ENCODE results near the gene ENAM.

The ENAM gene

DNA sequence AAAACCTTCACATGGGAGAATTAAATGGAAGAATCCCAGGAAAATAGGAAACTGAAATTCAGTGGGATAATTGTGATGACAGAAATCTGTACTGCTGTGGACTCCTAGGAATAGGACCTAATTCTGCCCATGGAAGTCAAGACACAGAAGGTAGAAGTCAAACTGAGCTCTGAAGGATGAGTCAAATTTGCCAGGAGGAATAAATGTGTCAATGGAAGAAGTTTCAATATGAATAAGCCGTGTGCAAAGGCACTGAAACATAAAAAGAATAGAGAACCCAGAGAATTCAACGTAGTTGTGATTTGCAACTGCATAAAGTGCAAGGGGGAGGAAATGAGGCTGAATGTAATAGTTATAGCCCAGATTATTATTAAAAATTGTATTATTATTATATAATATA is 11.6 kb downstream of the ENAM start:
- TF ChIP-seq, protein P1, sequence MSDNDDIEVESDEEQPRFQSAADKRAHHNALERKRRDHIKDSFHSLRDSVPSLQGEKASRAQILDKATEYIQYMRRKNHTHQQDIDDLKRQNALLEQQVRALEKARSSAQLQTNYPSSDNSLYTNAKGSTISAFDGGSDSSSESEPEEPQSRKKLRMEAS (IDR thresholded peaks at IDR 0.05) = no peak
- TF ChIP-seq CEBPB (IDR thresholded peaks at IDR 0.05) = no peak
- TF ChIP-seq EP300 (IDR thresholded peaks at IDR 0.05; ENCODE audit: borderline replicate concordance) = no peak
- TF ChIP-seq, protein P2, sequence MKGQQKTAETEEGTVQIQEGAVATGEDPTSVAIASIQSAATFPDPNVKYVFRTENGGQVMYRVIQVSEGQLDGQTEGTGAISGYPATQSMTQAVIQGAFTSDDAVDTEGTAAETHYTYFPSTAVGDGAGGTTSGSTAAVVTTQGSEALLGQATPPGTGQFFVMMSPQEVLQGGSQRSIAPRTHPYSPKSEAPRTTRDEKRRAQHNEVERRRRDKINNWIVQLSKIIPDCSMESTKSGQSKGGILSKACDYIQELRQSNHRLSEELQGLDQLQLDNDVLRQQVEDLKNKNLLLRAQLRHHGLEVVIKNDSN (IDR thresholded peaks at IDR 0.05) = no peak
- no peak for TF ChIP-seq CREB1 (IDR thresholded peaks at IDR 0.05; ENCODE audit: low read depth)
- TF ChIP-seq NFIC (IDR thresholded peaks at IDR 0.05) = no peak
- TF ChIP-seq FOXM1 (IDR thresholded peaks at IDR 0.05; ENCODE audit: borderline replicate concordance, low read depth) = no peak
- no peak for TF ChIP-seq TAF1 (IDR thresholded peaks at IDR 0.05; ENCODE audit: low read depth)
- TF ChIP-seq, protein P3, sequence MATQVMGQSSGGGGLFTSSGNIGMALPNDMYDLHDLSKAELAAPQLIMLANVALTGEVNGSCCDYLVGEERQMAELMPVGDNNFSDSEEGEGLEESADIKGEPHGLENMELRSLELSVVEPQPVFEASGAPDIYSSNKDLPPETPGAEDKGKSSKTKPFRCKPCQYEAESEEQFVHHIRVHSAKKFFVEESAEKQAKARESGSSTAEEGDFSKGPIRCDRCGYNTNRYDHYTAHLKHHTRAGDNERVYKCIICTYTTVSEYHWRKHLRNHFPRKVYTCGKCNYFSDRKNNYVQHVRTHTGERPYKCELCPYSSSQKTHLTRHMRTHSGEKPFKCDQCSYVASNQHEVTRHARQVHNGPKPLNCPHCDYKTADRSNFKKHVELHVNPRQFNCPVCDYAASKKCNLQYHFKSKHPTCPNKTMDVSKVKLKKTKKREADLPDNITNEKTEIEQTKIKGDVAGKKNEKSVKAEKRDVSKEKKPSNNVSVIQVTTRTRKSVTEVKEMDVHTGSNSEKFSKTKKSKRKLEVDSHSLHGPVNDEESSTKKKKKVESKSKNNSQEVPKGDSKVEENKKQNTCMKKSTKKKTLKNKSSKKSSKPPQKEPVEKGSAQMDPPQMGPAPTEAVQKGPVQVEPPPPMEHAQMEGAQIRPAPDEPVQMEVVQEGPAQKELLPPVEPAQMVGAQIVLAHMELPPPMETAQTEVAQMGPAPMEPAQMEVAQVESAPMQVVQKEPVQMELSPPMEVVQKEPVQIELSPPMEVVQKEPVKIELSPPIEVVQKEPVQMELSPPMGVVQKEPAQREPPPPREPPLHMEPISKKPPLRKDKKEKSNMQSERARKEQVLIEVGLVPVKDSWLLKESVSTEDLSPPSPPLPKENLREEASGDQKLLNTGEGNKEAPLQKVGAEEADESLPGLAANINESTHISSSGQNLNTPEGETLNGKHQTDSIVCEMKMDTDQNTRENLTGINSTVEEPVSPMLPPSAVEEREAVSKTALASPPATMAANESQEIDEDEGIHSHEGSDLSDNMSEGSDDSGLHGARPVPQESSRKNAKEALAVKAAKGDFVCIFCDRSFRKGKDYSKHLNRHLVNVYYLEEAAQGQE (IDR thresholded peaks at IDR 0.05; ENCODE audit: low read depth) = no peak
- TF ChIP-seq TEAD4 (IDR thresholded peaks at IDR 0.05) = no peak
- TF ChIP-seq TCF12 (IDR thresholded peaks at IDR 0.05; ENCODE audit: low read depth) = no peak
- no peak for TF ChIP-seq ZBTB7A (IDR thresholded peaks at IDR 0.05; ENCODE audit: low read depth)
- no peak for TF ChIP-seq YY1 (IDR thresholded peaks at IDR 0.05; ENCODE audit: low read depth)
- TF ChIP-seq RAD21 (IDR thresholded peaks at IDR 0.05; ENCODE audit: low read depth) = no peak
- no peak for TF ChIP-seq EGR1 (IDR thresholded peaks at IDR 0.05)

DNA sequence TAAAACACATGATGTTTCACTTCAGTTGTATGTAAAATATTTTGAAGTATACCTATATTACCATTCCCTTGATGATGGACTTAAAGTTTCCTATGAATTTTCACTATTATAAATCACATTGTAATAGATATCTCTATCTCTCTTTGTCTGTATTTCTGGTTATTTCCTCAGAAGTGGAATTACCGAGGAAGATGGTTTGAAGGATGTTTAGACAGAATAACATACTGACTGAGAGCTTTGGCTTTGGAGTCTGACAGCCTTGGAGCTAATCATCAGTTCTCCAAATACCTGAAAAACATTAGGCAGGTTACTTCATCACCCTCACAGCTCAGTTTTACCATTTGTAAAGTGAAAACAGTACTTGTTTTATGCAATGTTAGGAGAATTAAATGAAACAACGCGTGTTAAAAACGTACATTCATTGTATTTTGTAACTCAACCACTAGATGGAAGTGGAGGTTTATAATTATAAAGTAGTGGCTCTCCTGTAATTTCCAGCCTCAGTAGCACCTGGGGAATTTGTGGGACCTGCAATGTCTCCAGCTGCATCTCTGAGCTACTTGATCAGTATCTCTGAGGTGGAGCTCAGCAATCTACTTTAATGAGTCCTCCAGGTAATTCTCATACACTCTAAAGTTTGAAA is 23.4 kb downstream of the ENAM start:
- TF ChIP-seq RAD21 (IDR thresholded peaks at IDR 0.05; ENCODE audit: low read depth) (peak; percentile 67), EP300 (IDR thresholded peaks at IDR 0.05; ENCODE audit: borderline replicate concordance) (no peak), TAF1 (IDR thresholded peaks at IDR 0.05; ENCODE audit: low read depth) (no peak), FOXM1 (IDR thresholded peaks at IDR 0.05; ENCODE audit: borderline replicate concordance, low read depth) (no peak), TCF12 (IDR thresholded peaks at IDR 0.05; ENCODE audit: low read depth) (no peak)

DNA sequence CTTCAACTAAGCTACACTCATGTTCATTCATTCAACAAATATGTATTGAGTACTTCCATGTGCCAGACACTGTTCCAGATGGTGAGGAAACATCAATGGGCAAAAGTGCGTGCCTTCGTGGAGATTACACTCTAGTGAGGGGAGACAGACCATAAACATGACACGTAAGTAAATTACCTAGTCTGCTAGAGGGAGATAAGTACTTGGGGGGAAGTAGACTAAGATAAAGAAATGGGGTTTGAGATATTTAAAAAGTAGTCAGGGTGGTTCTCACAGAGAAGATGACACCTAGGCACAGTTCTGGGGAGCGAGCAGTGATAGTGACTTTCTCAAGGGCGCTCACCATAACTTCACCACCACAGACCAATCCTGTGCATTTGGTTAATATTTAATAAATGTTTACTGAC is 26.1 kb downstream of the ENAM start:
- TF ChIP-seq EP300 (IDR thresholded peaks at IDR 0.05; ENCODE audit: borderline replicate concordance) (no peak), TAF1 (IDR thresholded peaks at IDR 0.05; ENCODE audit: low read depth) (no peak), CEBPB (IDR thresholded peaks at IDR 0.05) (no peak), YY1 (IDR thresholded peaks at IDR 0.05; ENCODE audit: low read depth) (no peak), ZBTB7A (IDR thresholded peaks at IDR 0.05; ENCODE audit: low read depth) (no peak), TCF12 (IDR thresholded peaks at IDR 0.05; ENCODE audit: low read depth) (no peak), FOXM1 (IDR thresholded peaks at IDR 0.05; ENCODE audit: borderline replicate concordance, low read depth) (no peak), NFIC (IDR thresholded peaks at IDR 0.05) (no peak), TEAD4 (IDR thresholded peaks at IDR 0.05) (no peak), CREB1 (IDR thresholded peaks at IDR 0.05; ENCODE audit: low read depth) (no peak), RAD21 (IDR thresholded peaks at IDR 0.05; ENCODE audit: low read depth) (no peak)
- TF ChIP-seq, protein P1 (IDR thresholded peaks at IDR 0.05) = no peak
- TF ChIP-seq, protein P3 (IDR thresholded peaks at IDR 0.05; ENCODE audit: low read depth) = no peak
- TF ChIP-seq, protein P2 (IDR thresholded peaks at IDR 0.05) = no peak

DNA sequence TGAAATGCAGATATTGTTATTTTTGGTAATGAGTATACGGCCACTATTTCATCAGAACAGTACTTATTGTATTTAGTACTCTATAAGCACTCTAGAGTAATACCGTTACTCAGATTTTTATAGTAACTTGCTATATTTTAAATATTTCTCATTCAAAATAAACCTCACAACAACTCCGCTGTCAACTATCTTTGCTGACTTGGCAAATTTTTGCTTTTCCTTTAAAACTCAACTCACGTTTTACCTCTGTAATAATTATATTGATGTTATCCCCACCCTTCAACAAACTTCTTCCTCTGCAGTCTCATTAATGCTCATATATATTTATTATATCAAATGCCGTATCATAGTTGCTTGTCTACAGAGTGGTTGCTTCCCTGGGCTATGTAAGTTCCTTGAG is 28.8 kb downstream of the ENAM start:
- TF ChIP-seq YY1 (IDR thresholded peaks at IDR 0.05; ENCODE audit: low read depth) (no peak), TAF1 (IDR thresholded peaks at IDR 0.05; ENCODE audit: low read depth) (no peak), EP300 (IDR thresholded peaks at IDR 0.05; ENCODE audit: borderline replicate concordance) (no peak), FOXM1 (IDR thresholded peaks at IDR 0.05; ENCODE audit: borderline replicate concordance, low read depth) (no peak), TCF12 (IDR thresholded peaks at IDR 0.05; ENCODE audit: low read depth) (no peak), RAD21 (IDR thresholded peaks at IDR 0.05; ENCODE audit: low read depth) (no peak), TEAD4 (IDR thresholded peaks at IDR 0.05) (no peak), CREB1 (IDR thresholded peaks at IDR 0.05; ENCODE audit: low read depth) (no peak)
- TF ChIP-seq, protein P1 (IDR thresholded peaks at IDR 0.05) = no peak

DNA sequence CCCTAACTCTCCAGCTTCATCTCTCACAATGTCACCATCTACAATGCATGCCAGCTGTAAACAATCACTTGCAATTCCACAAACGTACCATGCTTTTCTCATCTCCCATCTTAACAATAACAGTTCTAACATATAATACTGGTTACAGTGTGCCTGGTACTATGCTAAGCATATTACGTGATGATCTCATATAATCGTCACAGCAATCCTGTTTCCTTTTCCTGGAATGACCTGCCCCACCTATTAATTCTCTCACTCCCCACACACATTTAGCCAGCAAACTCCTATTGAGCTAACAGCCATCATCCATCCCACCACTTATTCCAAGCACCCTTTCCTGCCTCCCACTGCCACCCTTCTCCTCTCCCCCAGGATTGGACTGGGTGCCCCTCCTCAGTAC is 29.9 kb downstream of the ENAM start:
- TF ChIP-seq CREB1 (IDR thresholded peaks at IDR 0.05; ENCODE audit: low read depth) (no peak), YY1 (IDR thresholded peaks at IDR 0.05; ENCODE audit: low read depth) (no peak), EGR1 (IDR thresholded peaks at IDR 0.05) (no peak), TAF1 (IDR thresholded peaks at IDR 0.05; ENCODE audit: low read depth) (no peak), RAD21 (IDR thresholded peaks at IDR 0.05; ENCODE audit: low read depth) (no peak), NFIC (IDR thresholded peaks at IDR 0.05) (no peak), FOXM1 (IDR thresholded peaks at IDR 0.05; ENCODE audit: borderline replicate concordance, low read depth) (no peak), EP300 (IDR thresholded peaks at IDR 0.05; ENCODE audit: borderline replicate concordance) (no peak), ZBTB7A (IDR thresholded peaks at IDR 0.05; ENCODE audit: low read depth) (no peak), CEBPB (IDR thresholded peaks at IDR 0.05) (no peak), TCF12 (IDR thresholded peaks at IDR 0.05; ENCODE audit: low read depth) (no peak), TEAD4 (IDR thresholded peaks at IDR 0.05) (no peak)
- TF ChIP-seq, protein P1 (IDR thresholded peaks at IDR 0.05) = no peak
- TF ChIP-seq, protein P2 (IDR thresholded peaks at IDR 0.05) = no peak
- TF ChIP-seq, protein P3 (IDR thresholded peaks at IDR 0.05; ENCODE audit: low read depth) = no peak
